Measurements from ENCODE around the gene SLC12A5.

The SLC12A5 gene

GRCh38 chr20:45999557-46000261, 29.3 kb upstream of the SLC12A5 start:
- in situ Hi-C loops (cut with MboI; ENCODE audit: low sequenced_read_pairs, unreplicated experiment): no loop called here
- DNase-seq (ENCODE audit: low spot score): no peak
- no peak for TF ChIP-seq CTCF (IDR thresholded peaks at IDR 0.05; ENCODE audit: borderline replicate concordance, control extremely low read depth, extremely low read depth, insufficient read depth, missing control alignments)

- TF ChIP-seq CTCF (IDR thresholded peaks at IDR 0.05; ENCODE audit: borderline replicate concordance, control extremely low read depth, extremely low read depth, insufficient read depth, missing control alignments): no peak
- no peak for DNase-seq (ENCODE audit: low spot score)
- in situ Hi-C loops (cut with MboI; ENCODE audit: low sequenced_read_pairs, unreplicated experiment): no loop called here
These were observed 28.6 kb upstream of the SLC12A5 start for GRCh38 chr20:46000262-46000996.

- DNase-seq (ENCODE audit: low spot score): no peak
- no peak for TF ChIP-seq CTCF (IDR thresholded peaks at IDR 0.05; ENCODE audit: borderline replicate concordance, control extremely low read depth, extremely low read depth, insufficient read depth, missing control alignments)
- in situ Hi-C loops (cut with MboI; ENCODE audit: low sequenced_read_pairs, unreplicated experiment): no loop called here
These were observed 27.5 kb upstream of the SLC12A5 start for GRCh38 chr20:46001498-46001897.

- in situ Hi-C loops (cut with MboI; ENCODE audit: low sequenced_read_pairs, unreplicated experiment): no loop called here
- no peak for DNase-seq (ENCODE audit: low spot score)
- TF ChIP-seq CTCF (IDR thresholded peaks at IDR 0.05; ENCODE audit: borderline replicate concordance, control extremely low read depth, extremely low read depth, insufficient read depth, missing control alignments): no peak
These were observed 27.0 kb upstream of the SLC12A5 start for GRCh38 chr20:46002008-46002407.

GRCh38 chr20:46004187-46004586, 24.8 kb upstream of the SLC12A5 start:
- DNase-seq (ENCODE audit: low spot score): no peak
- in situ Hi-C loops (cut with MboI; ENCODE audit: low sequenced_read_pairs, unreplicated experiment): no loop called here
- TF ChIP-seq CTCF (IDR thresholded peaks at IDR 0.05; ENCODE audit: borderline replicate concordance, control extremely low read depth, extremely low read depth, insufficient read depth, missing control alignments): no peak

GRCh38 chr20:46004889-46005473, 24.0 kb upstream of the SLC12A5 start:
- TF ChIP-seq CTCF (IDR thresholded peaks at IDR 0.05; ENCODE audit: borderline replicate concordance, control extremely low read depth, extremely low read depth, insufficient read depth, missing control alignments): no peak
- no peak for DNase-seq (ENCODE audit: low spot score)
- in situ Hi-C loops (cut with MboI; ENCODE audit: low sequenced_read_pairs, unreplicated experiment): no loop called here
